Non-pigmented ciliary epithelial cell (primary cell): Measurements from ENCODE around the gene POP7.
"Not testable (repeated sequence)": the region's sequence is repeated elsewhere in the genome, so short reads cannot be mapped to it uniquely, and the experiment has no call there.

Experiments used
- DNase-seq: peaks from one replicate; pipeline ENCODE4 v3.0.0-alpha.2; 2010; ENCODE audit warnings: low read depth

The POP7 gene

DNA sequence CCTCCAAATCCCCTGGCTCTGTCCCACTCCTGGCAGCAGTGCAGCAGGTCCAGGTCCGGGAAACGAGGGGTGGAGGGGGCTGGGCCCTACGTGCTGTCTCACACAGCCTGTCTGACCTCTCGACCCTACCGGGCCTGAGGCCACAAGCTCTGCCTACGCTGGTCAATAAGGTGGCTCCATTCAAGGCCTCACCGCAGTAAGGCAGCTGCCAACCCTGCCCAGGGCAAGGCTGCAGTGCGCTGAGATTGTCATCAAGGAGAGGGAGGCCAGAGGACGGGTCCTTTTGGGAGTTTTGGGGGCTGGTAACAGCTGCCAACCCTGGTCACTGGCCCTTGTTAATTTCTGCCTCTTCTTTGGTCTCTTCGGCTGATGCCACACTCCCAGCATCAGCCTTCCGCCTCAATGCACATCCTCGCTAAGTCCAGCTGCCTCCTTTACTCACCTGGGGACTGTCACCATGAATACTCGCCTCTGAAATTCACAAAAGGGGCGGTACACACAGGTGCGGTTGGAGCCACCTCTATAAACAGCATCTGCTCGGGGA lies 17.9 kb downstream of the POP7 start:
- no peak for DNase-seq

DNA sequence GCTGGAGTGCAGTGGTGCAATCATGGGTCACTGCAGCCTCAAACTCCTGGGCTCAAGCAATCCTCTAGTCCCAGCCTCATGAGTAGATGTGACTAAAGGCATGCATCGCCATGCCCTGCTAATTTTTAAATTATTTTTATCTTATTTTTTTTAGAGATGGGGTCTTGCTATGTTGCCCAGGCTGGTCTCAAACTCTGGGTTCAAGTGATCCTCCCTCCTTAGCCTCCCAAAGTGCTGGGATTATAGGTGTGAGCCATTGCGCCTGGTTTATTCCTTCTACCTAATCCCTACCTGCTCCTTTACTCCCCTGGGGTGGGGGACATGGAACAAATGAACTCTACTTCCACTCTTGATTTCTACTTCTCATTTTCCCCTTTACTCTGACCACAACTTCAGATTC lies 18.4 kb downstream of the POP7 start:
- DNase-seq, result not testable (repeated sequence)

DNA sequence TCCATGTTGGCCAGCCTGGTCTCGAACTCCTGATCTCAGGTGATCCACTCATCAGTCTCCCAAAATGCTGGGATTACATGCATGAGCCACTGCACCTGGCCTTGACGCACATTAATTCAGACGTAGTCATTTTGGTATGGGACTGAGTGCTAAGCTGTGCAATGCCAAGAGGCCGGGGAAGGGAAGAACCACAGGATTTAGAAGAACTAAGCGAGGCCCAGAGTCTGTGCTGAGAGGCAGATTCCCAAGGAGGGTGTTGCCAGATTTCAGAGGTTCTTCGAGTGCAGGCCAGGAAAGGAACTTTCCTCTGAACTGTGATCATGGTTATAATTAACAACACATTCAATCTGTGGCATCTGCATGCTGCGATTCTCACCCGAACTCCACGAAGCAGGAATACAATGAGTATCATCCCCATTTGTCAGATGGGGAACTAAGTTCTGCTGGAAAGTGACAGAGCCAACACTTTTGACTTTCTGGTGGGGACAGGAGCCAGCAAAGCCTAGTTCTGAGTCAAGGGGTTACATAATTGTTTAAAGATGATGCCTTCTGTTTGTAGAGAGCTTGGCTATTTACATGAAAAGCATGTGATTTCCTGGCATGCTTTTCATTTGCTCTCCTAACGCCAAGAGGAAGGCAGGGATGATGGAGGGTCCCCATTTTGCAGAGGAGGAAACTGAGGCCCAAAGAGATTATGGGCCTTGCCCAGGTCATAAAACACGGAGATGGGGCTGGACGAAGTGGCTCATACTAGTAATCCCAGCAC lies 21.3 kb downstream of the POP7 start:
- peak; percentile 70 for DNase-seq

DNA sequence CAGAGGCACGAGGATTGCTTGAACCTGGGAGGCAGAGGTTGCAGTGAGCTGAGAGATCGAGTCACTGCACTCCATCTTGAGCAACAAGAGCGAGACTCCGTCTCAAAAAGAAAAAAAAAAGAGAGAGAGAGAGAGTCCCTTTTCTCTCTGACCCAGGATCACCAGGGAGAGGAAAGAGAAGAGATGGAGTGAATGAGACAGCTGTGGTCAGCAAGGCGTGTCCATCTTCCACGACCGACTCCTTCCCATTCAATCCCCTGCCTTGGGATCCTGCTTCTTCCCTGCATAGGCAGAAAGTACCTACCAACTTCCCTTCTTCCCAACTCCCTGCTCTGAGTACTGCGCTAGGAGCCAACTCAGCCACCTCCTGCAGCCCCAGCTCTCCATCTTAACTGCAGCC lies 22.3 kb downstream of the POP7 start:
- DNase-seq, result no peak

DNA sequence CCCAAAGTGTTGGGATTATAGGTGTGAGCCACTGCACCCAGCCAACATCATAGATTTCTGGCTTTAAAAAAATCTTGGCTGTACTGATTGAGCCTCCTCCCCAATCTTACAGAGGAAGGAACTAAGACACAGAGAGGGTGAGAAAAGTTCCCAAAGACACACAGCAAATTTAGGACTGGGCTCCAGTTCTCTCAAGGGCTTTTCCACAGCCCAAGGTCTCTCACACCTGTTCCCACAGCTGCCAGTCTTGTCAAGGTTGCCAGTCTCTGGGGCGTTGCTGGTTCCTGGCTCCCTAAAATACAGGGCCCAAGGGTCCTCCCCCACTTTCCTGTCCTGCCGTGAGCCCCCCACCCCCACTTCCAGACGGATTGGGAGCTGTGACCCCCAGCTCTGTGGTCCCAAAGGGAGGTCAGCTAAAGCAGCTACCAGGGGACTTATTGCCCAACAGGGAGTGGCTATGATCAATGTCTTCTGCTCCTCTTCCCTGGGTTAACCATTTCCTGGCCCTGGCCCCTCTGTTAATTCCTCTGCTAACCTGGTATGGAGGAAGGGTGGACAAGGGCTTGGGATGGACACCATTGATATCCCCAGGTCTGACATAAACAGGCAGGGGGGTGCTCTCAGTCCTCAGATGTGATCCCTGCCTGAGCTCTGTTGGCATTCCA lies 24.3 kb downstream of the POP7 start:
- no peak for DNase-seq

DNA sequence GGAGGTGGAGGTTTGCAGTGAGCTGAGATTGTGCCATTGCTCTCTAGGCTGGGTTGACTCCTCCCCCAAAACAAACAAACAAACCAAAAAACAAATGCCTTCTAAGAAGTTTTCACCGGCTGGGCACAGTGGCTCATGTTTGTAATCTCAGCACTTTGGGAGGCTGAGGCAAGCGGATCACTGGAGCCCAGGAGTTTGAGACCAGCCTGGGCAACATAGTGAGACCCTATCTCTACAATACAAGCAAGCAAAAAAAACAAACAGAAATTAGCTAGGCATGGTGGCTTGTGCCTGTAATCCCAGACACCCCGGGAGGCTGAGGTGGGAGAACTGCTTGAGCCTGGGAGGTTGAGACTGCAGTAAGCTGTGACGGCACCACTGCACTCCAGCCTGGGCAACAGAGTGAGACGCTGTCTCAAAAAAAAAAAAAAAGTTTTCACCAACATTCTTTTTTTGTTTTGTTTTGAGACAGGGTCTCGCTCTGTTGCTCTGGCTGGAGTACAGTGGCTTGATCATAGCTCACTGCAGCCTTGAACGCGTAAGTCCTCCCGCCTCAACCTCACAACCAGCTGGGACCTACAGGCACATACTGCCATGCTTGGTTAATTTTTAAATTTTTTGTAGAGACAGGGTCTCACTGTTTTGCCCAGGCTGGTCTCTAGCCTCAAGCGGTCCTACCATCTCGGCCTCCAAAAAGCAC lies 26.2 kb downstream of the POP7 start:
- no peak for DNase-seq

DNA sequence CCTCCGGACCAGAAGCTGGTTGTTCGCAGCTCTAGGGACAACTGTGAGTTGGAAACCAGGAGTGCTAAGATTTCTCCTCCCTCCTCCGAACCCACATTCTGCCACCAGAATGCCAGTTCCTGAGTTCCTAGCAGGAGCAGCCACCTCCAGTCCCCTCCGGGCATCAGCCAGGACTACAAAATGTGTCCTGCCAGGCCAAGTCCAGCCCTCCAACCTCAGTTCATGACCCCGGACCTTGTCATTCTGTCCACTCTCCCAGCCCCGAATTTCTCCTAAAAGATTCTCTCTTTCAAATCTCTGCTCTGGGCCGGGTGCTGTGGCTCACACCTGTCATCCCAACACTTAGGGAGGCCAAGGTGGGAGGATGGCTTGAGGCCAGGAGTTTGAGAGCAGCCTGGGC lies 29.8 kb downstream of the POP7 start:
- DNase-seq, result no peak

DNA sequence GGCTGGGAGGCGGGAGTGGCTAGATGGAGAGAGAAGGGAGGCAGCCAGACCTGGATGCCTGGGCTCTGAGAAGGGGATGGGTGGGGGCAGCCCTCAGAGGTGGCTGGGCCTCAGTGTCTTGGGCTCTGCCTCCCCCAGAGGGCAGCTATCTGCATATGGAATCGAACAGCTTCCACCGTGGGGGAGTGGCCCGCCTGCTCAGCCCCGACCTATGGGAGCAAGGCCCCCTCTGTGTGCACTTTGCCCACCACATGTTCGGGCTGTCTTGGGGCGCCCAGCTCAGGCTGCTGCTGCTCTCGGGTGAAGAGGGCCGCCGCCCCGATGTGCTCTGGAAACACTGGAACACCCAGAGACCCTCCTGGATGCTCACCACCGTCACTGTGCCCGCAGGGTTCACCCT lies 30.8 kb downstream of the POP7 start:
- no peak for DNase-seq

DNA sequence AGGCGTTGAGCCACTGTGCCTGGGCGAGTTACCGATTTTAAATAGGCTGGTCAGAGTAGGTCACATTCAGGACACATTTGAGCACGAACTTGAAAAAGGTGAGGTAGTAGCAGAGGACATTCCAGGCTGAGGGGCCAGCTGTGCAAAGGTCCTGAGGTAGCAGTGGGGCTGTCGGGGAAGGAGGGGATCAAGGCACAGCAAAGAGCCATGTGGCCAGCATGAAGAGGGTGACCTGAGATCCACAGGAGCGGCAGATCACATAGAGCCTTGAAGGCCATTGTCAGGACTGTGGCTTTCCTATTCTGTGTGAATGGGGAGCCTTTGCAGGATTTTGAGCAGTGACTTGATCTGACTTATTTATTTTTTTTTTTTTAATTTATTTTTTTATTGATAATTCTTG lies 34.0 kb downstream of the POP7 start:
- no peak for DNase-seq

DNA sequence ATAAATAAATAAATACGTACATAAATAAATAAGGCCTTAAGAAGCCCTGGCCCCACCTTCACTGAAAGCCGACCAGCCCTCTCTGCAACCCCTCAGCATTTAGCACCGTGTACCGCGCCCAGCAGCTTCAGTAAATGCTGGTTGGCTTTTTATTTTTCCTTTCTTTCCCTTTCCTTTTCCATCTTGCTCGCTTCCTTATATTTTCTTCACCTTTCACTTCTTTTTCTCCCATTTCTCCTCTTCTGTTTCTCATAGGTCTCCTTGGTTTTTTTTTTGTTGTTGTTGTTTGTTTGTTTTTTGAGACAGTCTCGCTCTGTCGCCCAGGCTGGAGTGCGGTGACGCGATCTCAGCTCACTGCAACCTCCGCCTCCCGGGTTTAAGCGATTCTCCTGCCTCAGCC lies 38.7 kb downstream of the POP7 start:
- DNase-seq, result no peak

DNA sequence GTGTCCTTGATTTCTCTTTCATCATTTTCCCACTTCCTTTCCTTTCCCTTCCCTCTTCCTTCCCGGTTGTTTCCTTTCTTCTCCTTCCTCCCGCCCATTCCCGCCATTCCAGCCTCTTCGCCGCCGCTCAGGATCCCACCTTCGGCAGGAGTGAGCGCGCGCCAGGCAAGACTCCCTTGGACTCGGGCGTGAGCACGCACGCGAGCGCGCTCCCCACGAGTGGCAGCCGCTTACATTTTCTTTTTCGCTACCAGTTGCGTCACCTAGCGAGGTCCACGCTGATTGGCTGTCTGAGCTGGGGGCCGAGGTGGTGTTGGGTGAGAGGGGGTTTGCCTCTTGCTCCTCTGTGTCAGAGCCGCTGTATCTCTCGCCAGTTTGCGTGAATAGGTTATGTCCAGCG lies 39.3 kb downstream of the POP7 start:
- DNase-seq, result no peak

DNA sequence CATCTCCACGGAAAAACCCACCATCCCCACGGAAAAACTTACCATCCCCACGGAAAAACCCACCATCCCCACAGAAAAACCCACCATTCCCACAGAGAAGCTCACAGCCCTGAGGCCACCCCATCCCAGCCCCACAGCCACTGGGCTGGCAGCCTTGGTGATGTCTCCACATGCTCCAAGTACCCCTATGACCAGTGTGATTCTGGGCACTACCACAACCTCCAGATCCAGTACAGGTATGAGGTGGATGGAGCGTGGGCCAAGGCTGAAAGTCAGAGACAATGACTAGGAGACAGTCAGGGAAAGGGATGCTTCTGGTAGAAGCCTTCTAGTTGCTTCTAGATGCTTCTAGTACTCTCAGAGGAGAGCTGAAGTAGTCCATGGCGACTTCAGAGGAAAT lies 47.1 kb downstream of the POP7 start:
- no peak for DNase-seq

DNA sequence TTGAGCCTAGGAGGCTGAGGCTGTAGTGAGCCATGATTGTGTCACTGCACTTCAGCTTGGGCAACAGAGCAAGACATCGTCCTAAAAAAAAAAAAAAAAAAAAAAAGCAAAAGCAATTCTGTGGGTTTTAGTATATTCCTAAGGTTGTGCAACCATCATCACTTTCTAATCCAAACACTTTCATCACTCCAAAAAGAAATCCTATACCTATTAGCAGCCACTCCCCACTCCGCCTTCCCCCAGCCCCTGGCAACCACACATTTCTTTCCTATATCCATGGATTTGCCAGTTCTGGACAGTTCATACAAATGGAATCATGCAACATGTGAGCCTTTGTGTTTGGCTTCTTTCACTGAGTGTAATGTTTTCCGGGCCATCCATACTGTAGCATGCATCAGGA lies 47.8 kb downstream of the POP7 start:
- DNase-seq, result no peak
